K562 (cell line): ENCODE measurements around the gene MAN1A1. TPM values are rescaled to one million over a fixed set of nuclear protein-coding genes. Genes with fewer than 3 reads are reported as not detected.

Experiments used
- KAT2B ChIP-seq: IDR thresholded peaks from one replicate; pipeline ENCODE4 v1.6.1; 2012; ENCODE audit warnings: low read depth, mild to moderate bottlenecking, control low read depth, inconsistent platforms, low read length, moderate library complexity
- MCM2 ChIP-seq: fragments of 450-650 bp; IDR thresholded peaks from 2 replicates; pipeline ENCODE4 v1.6.1; 2017; ENCODE audit warnings: low read depth, mild to moderate bottlenecking
- MXI1 ChIP-seq: IDR thresholded peaks from 2 replicates; pipeline ENCODE4 v1.6.1; 2011; ENCODE audit warnings: low read depth, mild to moderate bottlenecking, improper control_type of control experiment, low read length
- NCOA4 ChIP-seq: fragments of 450-650 bp; IDR thresholded peaks from 2 replicates; pipeline ENCODE4 v1.6.1; 2018; ENCODE audit warnings: mild to moderate bottlenecking; ENCODE audit not compliant: partially characterized antibody
- SNIP1 ChIP-seq: fragments of 450-650 bp; IDR thresholded peaks from 2 replicates; pipeline ENCODE4 v1.7.1; 2017; ENCODE audit warnings: low read depth, mild to moderate bottlenecking
- SUPT5H ChIP-seq: fragments of 450-650 bp; IDR thresholded peaks from 2 replicates; pipeline ENCODE4 v1.6.1; 2016
- TEAD2 ChIP-seq: fragments of 450-650 bp; IDR thresholded peaks from 2 replicates; pipeline ENCODE4 v1.6.1; 2016; ENCODE audit warnings: missing genetic modification characterization, control low read depth, missing compliant biosample characterization
- ZFP1 ChIP-seq: fragments of 450-650 bp; formaldehyde crosslinking; IDR thresholded peaks from 2 replicates; pipeline ENCODE4 v1.4.0; 2020; ENCODE audit warnings: mild to moderate bottlenecking, mixed read lengths
- ZNF79 ChIP-seq: fragments of 250-450 bp; sonication (Bioruptor Pico); IDR thresholded peaks from 2 replicates; pipeline ENCODE4 v1.4.0; 2020; ENCODE audit warnings: low read depth, mild to moderate bottlenecking, moderate library complexity
- polyA plus RNA-seq, 8 experiments: library from polyadenylated mRNA; depleted of rRNA in 4 of 8; stranded (reverse) in 5 of 8; unstranded in 3 of 8; fragments of >200 nt; fragmentation: Nextera tagmentation in 2 of 8; fragmentation: Illumina TruSeq in 1 of 8; extraction: Ambion mirVana in 2 of 8; extraction: Trizol in 1 of 8; gene quantifications; 2 replicates each; pipeline versions ENCODE4 v1.2.1 to v1.2.3, GENCODE V29; 2011 to 2014; ENCODE audit warnings: inconsistent platforms in 1 of 8, missing spikeins in 1 of 8
- total RNA-seq, 7 experiments: library from RNA; depleted of rRNA in 6 of 7; stranded (reverse); fragments of >200 nt in 6 of 7; fragmentation: Illumina TruSeq in 2 of 7; extraction: Trizol in 2 of 7; gene quantifications; 2 replicates each; pipeline versions ENCODE4 v1.2.1 to v1.2.3, GENCODE V29; 2011 to 2021; ENCODE audit warnings: low replicate concordance in 1 of 7
- TF ChIP-seq, protein P1 (sequence below): fragments of 250-450 bp; sonication (Bioruptor Pico); IDR thresholded peaks from 2 replicates; pipeline ENCODE4 v1.5.0; 2020; ENCODE audit warnings: mild to moderate bottlenecking
- TF ChIP-seq, protein P2 (sequence below): fragments of 250-450 bp; sonication (Bioruptor Pico); IDR thresholded peaks from 2 replicates; pipeline ENCODE4 v1.8.0; 2022; ENCODE audit warnings: inconsistent platforms
- TF ChIP-seq, protein P3 (sequence below): fragments of 250-450 bp; sonication (Bioruptor Pico); IDR thresholded peaks from 2 replicates; pipeline ENCODE4 v1.4.0; 2020; ENCODE audit warnings: mild to moderate bottlenecking
- TF ChIP-seq, protein P4 (sequence below): fragments of 200-600 bp; sonication (generic); IDR thresholded peaks from one replicate; pipeline ENCODE4 v1.6.1; 2012; ENCODE audit warnings: mild to moderate bottlenecking, low read depth, low read length, inconsistent platforms

Gene MAN1A1
- total and polyA plus RNA-seq, 9 of the 15 experiments (the other 6 are each of a cell fraction or from before 2014, with no cell fraction given) = 24.5 to 78.4 (median 59.7) TPM

DNA sequence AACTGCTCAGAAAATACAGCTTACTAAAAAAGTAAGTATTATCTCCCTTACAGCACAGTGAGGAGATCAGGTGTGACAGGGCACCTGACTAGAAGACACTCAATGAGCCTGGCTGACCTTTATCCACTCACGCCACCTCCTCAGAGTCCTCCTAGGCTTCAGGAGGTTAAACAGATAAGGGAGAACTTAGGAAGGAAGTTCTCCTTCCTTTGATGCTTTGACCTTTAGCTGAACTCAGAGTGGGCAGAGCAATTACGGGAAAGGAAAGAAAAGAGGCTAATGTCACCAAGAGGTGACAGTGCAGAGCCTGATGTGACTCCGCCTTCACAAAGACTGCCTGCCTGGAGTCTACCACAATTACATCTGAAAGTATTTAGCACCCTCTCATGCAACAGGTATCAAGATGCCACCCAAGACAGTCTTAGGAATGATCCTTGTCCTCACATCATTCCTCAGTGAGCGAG is 36.7 kb downstream of the MAN1A1 start (continued):
- TF ChIP-seq, protein P1, sequence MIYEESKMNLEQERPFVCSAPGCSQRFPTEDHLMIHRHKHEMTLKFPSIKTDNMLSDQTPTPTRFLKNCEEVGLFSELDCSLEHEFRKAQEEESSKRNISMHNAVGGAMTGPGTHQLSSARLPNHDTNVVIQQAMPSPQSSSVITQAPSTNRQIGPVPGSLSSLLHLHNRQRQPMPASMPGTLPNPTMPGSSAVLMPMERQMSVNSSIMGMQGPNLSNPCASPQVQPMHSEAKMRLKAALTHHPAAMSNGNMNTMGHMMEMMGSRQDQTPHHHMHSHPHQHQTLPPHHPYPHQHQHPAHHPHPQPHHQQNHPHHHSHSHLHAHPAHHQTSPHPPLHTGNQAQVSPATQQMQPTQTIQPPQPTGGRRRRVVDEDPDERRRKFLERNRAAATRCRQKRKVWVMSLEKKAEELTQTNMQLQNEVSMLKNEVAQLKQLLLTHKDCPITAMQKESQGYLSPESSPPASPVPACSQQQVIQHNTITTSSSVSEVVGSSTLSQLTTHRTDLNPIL (CRISPR knock-in tag) = no peak
- TF ChIP-seq SNIP1 = no peak
- TF ChIP-seq, protein P2, sequence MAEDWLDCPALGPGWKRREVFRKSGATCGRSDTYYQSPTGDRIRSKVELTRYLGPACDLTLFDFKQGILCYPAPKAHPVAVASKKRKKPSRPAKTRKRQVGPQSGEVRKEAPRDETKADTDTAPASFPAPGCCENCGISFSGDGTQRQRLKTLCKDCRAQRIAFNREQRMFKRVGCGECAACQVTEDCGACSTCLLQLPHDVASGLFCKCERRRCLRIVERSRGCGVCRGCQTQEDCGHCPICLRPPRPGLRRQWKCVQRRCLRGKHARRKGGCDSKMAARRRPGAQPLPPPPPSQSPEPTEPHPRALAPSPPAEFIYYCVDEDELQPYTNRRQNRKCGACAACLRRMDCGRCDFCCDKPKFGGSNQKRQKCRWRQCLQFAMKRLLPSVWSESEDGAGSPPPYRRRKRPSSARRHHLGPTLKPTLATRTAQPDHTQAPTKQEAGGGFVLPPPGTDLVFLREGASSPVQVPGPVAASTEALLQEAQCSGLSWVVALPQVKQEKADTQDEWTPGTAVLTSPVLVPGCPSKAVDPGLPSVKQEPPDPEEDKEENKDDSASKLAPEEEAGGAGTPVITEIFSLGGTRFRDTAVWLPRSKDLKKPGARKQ (CRISPR knock-in tag) = no peak
- TF ChIP-seq KAT2B = no peak
- TF ChIP-seq SUPT5H = no peak
- TF ChIP-seq MXI1 = peak; percentile 38; the same call in 1 of the 2 replicates
- no peak for TF ChIP-seq ZNF79 (CRISPR knock-in tag)
- no peak for TF ChIP-seq ZFP1 (CRISPR knock-in tag)
- TF ChIP-seq, protein P3, sequence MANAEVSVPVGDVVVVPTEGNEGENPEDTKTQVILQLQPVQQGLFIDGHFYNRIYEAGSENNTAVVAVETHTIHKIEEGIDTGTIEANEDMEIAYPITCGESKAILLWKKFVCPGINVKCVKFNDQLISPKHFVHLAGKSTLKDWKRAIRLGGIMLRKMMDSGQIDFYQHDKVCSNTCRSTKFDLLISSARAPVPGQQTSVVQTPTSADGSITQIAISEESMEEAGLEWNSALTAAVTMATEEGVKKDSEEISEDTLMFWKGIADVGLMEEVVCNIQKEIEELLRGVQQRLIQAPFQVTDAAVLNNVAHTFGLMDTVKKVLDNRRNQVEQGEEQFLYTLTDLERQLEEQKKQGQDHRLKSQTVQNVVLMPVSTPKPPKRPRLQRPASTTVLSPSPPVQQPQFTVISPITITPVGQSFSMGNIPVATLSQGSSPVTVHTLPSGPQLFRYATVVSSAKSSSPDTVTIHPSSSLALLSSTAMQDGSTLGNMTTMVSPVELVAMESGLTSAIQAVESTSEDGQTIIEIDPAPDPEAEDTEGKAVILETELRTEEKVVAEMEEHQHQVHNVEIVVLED (CRISPR knock-in tag) = no peak
- no peak for TF ChIP-seq NCOA4
- no peak for TF ChIP-seq TEAD2 (tag)
- TF ChIP-seq MCM2 = no peak
- TF ChIP-seq, protein P4, sequence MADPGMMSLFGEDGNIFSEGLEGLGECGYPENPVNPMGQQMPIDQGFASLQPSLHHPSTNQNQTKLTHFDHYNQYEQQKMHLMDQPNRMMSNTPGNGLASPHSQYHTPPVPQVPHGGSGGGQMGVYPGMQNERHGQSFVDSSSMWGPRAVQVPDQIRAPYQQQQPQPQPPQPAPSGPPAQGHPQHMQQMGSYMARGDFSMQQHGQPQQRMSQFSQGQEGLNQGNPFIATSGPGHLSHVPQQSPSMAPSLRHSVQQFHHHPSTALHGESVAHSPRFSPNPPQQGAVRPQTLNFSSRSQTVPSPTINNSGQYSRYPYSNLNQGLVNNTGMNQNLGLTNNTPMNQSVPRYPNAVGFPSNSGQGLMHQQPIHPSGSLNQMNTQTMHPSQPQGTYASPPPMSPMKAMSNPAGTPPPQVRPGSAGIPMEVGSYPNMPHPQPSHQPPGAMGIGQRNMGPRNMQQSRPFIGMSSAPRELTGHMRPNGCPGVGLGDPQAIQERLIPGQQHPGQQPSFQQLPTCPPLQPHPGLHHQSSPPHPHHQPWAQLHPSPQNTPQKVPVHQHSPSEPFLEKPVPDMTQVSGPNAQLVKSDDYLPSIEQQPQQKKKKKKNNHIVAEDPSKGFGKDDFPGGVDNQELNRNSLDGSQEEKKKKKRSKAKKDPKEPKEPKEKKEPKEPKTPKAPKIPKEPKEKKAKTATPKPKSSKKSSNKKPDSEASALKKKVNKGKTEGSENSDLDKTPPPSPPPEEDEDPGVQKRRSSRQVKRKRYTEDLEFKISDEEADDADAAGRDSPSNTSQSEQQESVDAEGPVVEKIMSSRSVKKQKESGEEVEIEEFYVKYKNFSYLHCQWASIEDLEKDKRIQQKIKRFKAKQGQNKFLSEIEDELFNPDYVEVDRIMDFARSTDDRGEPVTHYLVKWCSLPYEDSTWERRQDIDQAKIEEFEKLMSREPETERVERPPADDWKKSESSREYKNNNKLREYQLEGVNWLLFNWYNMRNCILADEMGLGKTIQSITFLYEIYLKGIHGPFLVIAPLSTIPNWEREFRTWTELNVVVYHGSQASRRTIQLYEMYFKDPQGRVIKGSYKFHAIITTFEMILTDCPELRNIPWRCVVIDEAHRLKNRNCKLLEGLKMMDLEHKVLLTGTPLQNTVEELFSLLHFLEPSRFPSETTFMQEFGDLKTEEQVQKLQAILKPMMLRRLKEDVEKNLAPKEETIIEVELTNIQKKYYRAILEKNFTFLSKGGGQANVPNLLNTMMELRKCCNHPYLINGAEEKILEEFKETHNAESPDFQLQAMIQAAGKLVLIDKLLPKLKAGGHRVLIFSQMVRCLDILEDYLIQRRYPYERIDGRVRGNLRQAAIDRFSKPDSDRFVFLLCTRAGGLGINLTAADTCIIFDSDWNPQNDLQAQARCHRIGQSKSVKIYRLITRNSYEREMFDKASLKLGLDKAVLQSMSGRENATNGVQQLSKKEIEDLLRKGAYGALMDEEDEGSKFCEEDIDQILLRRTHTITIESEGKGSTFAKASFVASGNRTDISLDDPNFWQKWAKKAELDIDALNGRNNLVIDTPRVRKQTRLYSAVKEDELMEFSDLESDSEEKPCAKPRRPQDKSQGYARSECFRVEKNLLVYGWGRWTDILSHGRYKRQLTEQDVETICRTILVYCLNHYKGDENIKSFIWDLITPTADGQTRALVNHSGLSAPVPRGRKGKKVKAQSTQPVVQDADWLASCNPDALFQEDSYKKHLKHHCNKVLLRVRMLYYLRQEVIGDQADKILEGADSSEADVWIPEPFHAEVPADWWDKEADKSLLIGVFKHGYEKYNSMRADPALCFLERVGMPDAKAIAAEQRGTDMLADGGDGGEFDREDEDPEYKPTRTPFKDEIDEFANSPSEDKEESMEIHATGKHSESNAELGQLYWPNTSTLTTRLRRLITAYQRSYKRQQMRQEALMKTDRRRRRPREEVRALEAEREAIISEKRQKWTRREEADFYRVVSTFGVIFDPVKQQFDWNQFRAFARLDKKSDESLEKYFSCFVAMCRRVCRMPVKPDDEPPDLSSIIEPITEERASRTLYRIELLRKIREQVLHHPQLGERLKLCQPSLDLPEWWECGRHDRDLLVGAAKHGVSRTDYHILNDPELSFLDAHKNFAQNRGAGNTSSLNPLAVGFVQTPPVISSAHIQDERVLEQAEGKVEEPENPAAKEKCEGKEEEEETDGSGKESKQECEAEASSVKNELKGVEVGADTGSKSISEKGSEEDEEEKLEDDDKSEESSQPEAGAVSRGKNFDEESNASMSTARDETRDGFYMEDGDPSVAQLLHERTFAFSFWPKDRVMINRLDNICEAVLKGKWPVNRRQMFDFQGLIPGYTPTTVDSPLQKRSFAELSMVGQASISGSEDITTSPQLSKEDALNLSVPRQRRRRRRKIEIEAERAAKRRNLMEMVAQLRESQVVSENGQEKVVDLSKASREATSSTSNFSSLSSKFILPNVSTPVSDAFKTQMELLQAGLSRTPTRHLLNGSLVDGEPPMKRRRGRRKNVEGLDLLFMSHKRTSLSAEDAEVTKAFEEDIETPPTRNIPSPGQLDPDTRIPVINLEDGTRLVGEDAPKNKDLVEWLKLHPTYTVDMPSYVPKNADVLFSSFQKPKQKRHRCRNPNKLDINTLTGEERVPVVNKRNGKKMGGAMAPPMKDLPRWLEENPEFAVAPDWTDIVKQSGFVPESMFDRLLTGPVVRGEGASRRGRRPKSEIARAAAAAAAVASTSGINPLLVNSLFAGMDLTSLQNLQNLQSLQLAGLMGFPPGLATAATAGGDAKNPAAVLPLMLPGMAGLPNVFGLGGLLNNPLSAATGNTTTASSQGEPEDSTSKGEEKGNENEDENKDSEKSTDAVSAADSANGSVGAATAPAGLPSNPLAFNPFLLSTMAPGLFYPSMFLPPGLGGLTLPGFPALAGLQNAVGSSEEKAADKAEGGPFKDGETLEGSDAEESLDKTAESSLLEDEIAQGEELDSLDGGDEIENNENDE = no peak
